HCT116 (cell line): ENCODE results near the gene COLEC11. TPM values are rescaled to one million over a fixed set of nuclear protein-coding genes. Genes with fewer than 3 reads are reported as not detected.

Experiments used
- ATAC-seq: fragments of 200-7000 bp; cut with Tn5 transposase; 2 replicates; pipeline ENCODE4 v1.9.1; 2020; ENCODE audit warnings: mild to moderate bottlenecking, moderate library complexity
- BruUV-seq: library from RNA; stranded (reverse); fragments of 400-500 nt; replicated peaks from 2 replicates; lab custom pipeline; 2021; lab: Mats Ljungman, UMichigan
- CTCF ChIA-PET: fragments of 300-600 bp; sonication (Branson Sonifier 250); formaldehyde crosslinking; loops from one replicate; lab custom pipeline; 2021; ENCODE audit warnings: antibody characterized with exemption; lab: Charles Lee
- POLR2A ChIA-PET: fragments of 300-600, 350-600 bp; sonication (Branson Sonifier 250); formaldehyde crosslinking; loops from one replicate; lab custom pipeline; 2021; ENCODE audit warnings: antibody characterized with exemption; lab: Charles Lee
- RAD21 ChIA-PET, 2 experiments: fragments of 300-600 bp; sonication (Branson Sonifier 250); formaldehyde crosslinking; loops; one replicate each; lab custom pipeline; 2023; ENCODE audit warnings: low total read pairs in 2 of 2; ENCODE audit not compliant: uncharacterized antibody in 2 of 2, unreplicated experiment in 2 of 2, low non-redundant PET in 1 of 2; lab: Charles Lee
- DNase-seq: peaks from one replicate; pipeline ENCODE4 v3.0.0-alpha.2; 2010; ENCODE audit warnings: low read depth, low spot score
- H2AFZ ChIP-seq: fragments of 200-600 bp; shearing (Covaris generic), sonication (generic); 2 replicates; pipeline ENCODE4 v1.6.1; 2017; ENCODE audit warnings: low read depth, mixed run types, mixed read lengths, antibody characterized with exemption, low read length; ENCODE audit not compliant: poor library complexity, severe bottlenecking
- H3K27ac ChIP-seq: 2 replicates; pipeline ENCODE4 v1.5.1; 2012; ENCODE audit warnings: low read depth, low read length
- H3K27me3 ChIP-seq: fragments of 200-600 bp; sonication (generic); 2 replicates; pipeline ENCODE4 v1.6.1; 2016; ENCODE audit warnings: mixed run types, low read length, mixed read lengths; ENCODE audit not compliant: insufficient read depth
- H3K36me3 ChIP-seq, 2 experiments: fragments of 200-500 bp in 1 of 2; fragments of 200-600 bp in 1 of 2; sonication (Bioruptor generic) in 1 of 2; sonication (generic) in 1 of 2; 2 replicates each; pipeline versions ENCODE4 v1.5.1 to v1.6.1; 2014 to 2016; ENCODE audit warnings: low read length in 2 of 2, inconsistent platforms in 1 of 2, mixed read lengths in 1 of 2, mixed run types in 1 of 2; ENCODE audit not compliant: insufficient read depth in 2 of 2, control insufficient read depth in 1 of 2
- H3K4me1 ChIP-seq, 2 experiments: fragments of 200-600 bp in 1 of 2; sonication (generic) in 1 of 2; 2 replicates each; pipeline versions ENCODE4 v1.5.1 to v1.6.1; 2012 to 2017; ENCODE audit warnings: low read length in 2 of 2, inconsistent platforms in 1 of 2, mild to moderate bottlenecking in 1 of 2, mixed read lengths in 1 of 2, mixed run types in 1 of 2, moderate library complexity in 1 of 2; ENCODE audit not compliant: insufficient read depth in 2 of 2, control insufficient read depth in 1 of 2
- H3K4me2 ChIP-seq: fragments of 200-600 bp; sonication (generic); 2 replicates; pipeline ENCODE4 v1.6.1; 2017; ENCODE audit warnings: mixed run types, low read length, mixed read lengths
- H3K4me3 ChIP-seq, 2 experiments: fragments of 200-600 bp in 1 of 2; sonication (generic) in 1 of 2; replicated peaks in 1 of 2; 2 replicates each; pipeline ENCODE4 v1.5.1; 2011 to 2016; ENCODE audit warnings: low read length in 2 of 2, control low read depth in 1 of 2, low read depth in 1 of 2, mild to moderate bottlenecking in 1 of 2, mixed read lengths in 1 of 2, mixed run types in 1 of 2
- H3K79me2 ChIP-seq: fragments of 200-600 bp; sonication (generic); 2 replicates; pipeline ENCODE4 v1.6.1; 2017; ENCODE audit warnings: mild to moderate bottlenecking, mixed run types, low read length, moderate library complexity, mixed read lengths; ENCODE audit not compliant: insufficient read depth
- H3K9ac ChIP-seq: fragments of 200-600 bp; sonication (generic); 2 replicates; pipeline ENCODE4 v1.6.1; 2016; ENCODE audit warnings: low read length, mixed read lengths
- H3K9me2 ChIP-seq: fragments of 200-600 bp; sonication (generic), shearing (Covaris generic); 2 replicates; pipeline ENCODE4 v1.6.1; 2017; ENCODE audit warnings: mixed run types, mild to moderate bottlenecking, moderate library complexity; ENCODE audit not compliant: insufficient read depth
- H3K9me3 ChIP-seq, 2 experiments: fragments of 200-500 bp in 1 of 2; fragments of 200-600 bp in 1 of 2; sonication (Bioruptor generic) in 1 of 2; sonication (generic) in 1 of 2; 2 replicates each; pipeline ENCODE4 v1.6.1; 2014 to 2017; ENCODE audit warnings: low read length in 2 of 2, mixed read lengths in 2 of 2, inconsistent platforms in 1 of 2, low read depth in 1 of 2, mild to moderate bottlenecking in 1 of 2, mixed run types in 1 of 2, moderate library complexity in 1 of 2; ENCODE audit not compliant: control insufficient read depth in 1 of 2, insufficient read depth in 1 of 2
- H4K20me1 ChIP-seq: fragments of 200-600 bp; sonication (generic), shearing (Covaris generic); 2 replicates; pipeline ENCODE4 v1.6.1; 2017; ENCODE audit warnings: mixed run types, mild to moderate bottlenecking, moderate library complexity; ENCODE audit not compliant: insufficient read depth
- CEBPB ChIP-seq: IDR thresholded peaks from 2 replicates; pipeline ENCODE4 v1.6.1; 2012; ENCODE audit warnings: low read depth
- ELF1 ChIP-seq: IDR thresholded peaks from 2 replicates; pipeline ENCODE4 v1.6.1; 2012; ENCODE audit warnings: low read depth, borderline replicate concordance
- EZH2 ChIP-seq: fragments of 200-600 bp; sonication (generic); IDR thresholded peaks from 2 replicates; pipeline ENCODE4 v1.6.1; 2017; ENCODE audit warnings: antibody characterized with exemption, mixed run types
- SRF ChIP-seq: IDR thresholded peaks from 2 replicates; pipeline ENCODE4 v1.6.1; 2012; ENCODE audit warnings: low read depth
- TCF7L2 ChIP-seq: IDR thresholded peaks from 2 replicates; pipeline ENCODE4 v1.7.0; 2011; ENCODE audit warnings: borderline replicate concordance, inconsistent platforms; ENCODE audit not compliant: insufficient read depth, insufficient read length; ENCODE audit errors: extremely low read depth
- intact Hi-C: fragments of 100-400 bp; cut with micrococcal nuclease; formaldehyde crosslinking; loops from 2 replicates; pipeline ENCODE4 v1.10.0; 2022
- total RNA-seq: library from RNA; stranded (reverse); gene quantifications from one replicate; pipeline ENCODE4 v1.2.1, GENCODE V29; 2021; ENCODE audit not compliant: unreplicated experiment
- TF ChIP-seq, protein P1 (sequence below), 3 experiments: fragments of 200-600 bp in 1 of 3; sonication (generic) in 1 of 3; IDR thresholded peaks in 2 of 3; conservative IDR thresholded peaks in 1 of 3; 2 replicates each; pipeline ENCODE4 v1.5.1; 2012 to 2017; ENCODE audit warnings: low read depth in 2 of 3, low read length in 2 of 3, antibody characterized with exemption in 1 of 3, borderline replicate concordance in 1 of 3, control low read depth in 1 of 3, mild to moderate bottlenecking in 1 of 3, mixed read lengths in 1 of 3, mixed run types in 1 of 3, moderate library complexity in 1 of 3; ENCODE audit not compliant: insufficient read depth in 1 of 3
- TF ChIP-seq, protein P2 (sequence below): IDR thresholded peaks from 2 replicates; pipeline ENCODE4 v1.6.1; 2012; ENCODE audit warnings: low read depth

Gene COLEC11
- total RNA-seq, 1 experiment from 2014 or later, result 0.15 TPM

DNA sequence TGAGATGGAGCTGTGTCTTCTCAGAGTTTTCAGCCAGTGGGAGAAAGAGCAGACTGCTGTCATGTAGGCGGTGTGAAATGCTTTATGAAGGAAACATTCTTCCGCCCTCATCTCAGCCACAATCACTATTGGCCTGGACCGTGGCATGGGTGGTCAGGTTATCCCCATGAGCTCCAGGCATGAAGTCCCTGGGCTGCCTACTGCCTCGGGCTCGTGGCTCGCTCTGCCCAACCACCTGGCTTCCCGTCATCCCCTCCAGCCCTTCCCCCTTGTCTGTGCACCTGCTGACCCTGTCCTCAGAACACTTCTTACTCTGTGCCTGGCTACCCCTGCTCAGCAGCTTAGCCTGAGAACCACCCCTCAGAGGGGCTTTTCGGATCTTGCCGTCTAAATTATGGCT is 15.5 kb downstream of the COLEC11 start (continued):
- TF ChIP-seq, protein P1, sequence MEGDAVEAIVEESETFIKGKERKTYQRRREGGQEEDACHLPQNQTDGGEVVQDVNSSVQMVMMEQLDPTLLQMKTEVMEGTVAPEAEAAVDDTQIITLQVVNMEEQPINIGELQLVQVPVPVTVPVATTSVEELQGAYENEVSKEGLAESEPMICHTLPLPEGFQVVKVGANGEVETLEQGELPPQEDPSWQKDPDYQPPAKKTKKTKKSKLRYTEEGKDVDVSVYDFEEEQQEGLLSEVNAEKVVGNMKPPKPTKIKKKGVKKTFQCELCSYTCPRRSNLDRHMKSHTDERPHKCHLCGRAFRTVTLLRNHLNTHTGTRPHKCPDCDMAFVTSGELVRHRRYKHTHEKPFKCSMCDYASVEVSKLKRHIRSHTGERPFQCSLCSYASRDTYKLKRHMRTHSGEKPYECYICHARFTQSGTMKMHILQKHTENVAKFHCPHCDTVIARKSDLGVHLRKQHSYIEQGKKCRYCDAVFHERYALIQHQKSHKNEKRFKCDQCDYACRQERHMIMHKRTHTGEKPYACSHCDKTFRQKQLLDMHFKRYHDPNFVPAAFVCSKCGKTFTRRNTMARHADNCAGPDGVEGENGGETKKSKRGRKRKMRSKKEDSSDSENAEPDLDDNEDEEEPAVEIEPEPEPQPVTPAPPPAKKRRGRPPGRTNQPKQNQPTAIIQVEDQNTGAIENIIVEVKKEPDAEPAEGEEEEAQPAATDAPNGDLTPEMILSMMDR (IDR thresholded peaks at IDR 0.05 in 2 of 3, conservative IDR thresholded peaks at IDR 0.05 in 1 of 3; ENCODE audit: borderline replicate concordance in 1 of 3, insufficient read depth in 1 of 3, low read depth in 2 of 3, low read length in 2 of 3), result no peak
- TF ChIP-seq EZH2, result no peak
- TF ChIP-seq SRF, result no peak
- no peak for TF ChIP-seq ELF1
- no peak for TF ChIP-seq TCF7L2
- TF ChIP-seq CEBPB, result no peak

DNA sequence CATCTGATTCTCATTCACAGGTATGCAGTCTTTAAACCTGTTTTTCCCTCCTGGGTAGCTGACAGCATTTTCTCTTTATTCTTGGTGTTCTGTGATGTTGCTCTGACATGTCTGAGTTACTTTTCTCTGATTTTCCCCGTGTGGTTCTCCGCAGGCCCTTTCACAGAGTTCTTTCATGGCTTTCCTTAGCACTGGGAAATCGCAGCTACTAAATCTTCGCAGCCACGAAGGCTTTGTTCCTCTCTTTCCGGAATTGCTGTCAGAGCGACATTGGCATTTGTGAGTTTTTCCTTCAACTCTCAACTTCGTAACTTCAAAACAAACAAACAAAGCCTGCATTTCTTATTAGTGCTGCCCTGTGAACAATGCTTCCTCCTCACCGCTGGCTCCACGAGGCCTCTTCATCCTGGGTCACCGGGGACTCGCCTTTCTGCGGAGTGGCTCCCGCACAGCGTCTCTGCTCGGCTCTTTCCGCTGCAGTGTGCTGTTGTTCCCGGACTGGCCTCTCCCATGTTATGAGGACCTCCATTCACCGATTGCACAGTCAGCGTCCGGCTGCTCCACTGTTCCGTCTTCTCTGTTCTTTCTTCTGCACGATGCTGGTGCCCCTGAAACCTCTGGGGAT is 16.1 kb downstream of the COLEC11 start:
- BruUV-seq, result no TSS peak

More for the DNA sequence above, 16.1 kb downstream of the COLEC11 start:
- TF ChIP-seq, protein P2, sequence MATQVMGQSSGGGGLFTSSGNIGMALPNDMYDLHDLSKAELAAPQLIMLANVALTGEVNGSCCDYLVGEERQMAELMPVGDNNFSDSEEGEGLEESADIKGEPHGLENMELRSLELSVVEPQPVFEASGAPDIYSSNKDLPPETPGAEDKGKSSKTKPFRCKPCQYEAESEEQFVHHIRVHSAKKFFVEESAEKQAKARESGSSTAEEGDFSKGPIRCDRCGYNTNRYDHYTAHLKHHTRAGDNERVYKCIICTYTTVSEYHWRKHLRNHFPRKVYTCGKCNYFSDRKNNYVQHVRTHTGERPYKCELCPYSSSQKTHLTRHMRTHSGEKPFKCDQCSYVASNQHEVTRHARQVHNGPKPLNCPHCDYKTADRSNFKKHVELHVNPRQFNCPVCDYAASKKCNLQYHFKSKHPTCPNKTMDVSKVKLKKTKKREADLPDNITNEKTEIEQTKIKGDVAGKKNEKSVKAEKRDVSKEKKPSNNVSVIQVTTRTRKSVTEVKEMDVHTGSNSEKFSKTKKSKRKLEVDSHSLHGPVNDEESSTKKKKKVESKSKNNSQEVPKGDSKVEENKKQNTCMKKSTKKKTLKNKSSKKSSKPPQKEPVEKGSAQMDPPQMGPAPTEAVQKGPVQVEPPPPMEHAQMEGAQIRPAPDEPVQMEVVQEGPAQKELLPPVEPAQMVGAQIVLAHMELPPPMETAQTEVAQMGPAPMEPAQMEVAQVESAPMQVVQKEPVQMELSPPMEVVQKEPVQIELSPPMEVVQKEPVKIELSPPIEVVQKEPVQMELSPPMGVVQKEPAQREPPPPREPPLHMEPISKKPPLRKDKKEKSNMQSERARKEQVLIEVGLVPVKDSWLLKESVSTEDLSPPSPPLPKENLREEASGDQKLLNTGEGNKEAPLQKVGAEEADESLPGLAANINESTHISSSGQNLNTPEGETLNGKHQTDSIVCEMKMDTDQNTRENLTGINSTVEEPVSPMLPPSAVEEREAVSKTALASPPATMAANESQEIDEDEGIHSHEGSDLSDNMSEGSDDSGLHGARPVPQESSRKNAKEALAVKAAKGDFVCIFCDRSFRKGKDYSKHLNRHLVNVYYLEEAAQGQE, result no peak
- Histone ChIP-seq H3K4me2 (no peak overlapping the region), H3K9ac (no peak overlapping the region), H2AFZ (no peak overlapping the region), H3K36me3 (no peaks in the 10 kb centered on the region), H3K9me3 (0 out of 4 replicates have a peak, but pooled peaks cover 0 to 3% of the 10 kb centered on the region in 2 experiments), H3K79me2 (no peaks in the 10 kb centered on the region), H3K4me1 (peaks cover 0 to 3% of the 10 kb centered on the region in 2 experiments; a peak in 2 of 4 replicates), H3K9me2 (no peaks in the 10 kb centered on the region), H3K4me3 (no peak overlapping the region), H3K27me3 (no peaks in the 10 kb centered on the region), H3K27ac (no peak overlapping the region), H4K20me1 (no peaks in the 10 kb centered on the region)
- intact Hi-C loops, result no loop called here
- ATAC-seq (no peak), DNase-seq (no peak)
- CTCF ChIA-PET, result no interaction called here
- POLR2A ChIA-PET, result no interaction called here
- RAD21 ChIA-PET, result no interaction called here
